NK-92 (cell line): ENCODE measurements around the gene PIK3R4.

ENCODE experiments used
- DNase-seq: peaks from one replicate; lab custom pipeline; 2025; ENCODE audit not compliant: unreplicated experiment; lab: John Stamatoyannopoulos, UW

The PIK3R4 gene

GRCh38 chr3:130741946-130742610 lies 4.6 kb downstream of the PIK3R4 start:
- DNase-seq: no peak

DNA sequence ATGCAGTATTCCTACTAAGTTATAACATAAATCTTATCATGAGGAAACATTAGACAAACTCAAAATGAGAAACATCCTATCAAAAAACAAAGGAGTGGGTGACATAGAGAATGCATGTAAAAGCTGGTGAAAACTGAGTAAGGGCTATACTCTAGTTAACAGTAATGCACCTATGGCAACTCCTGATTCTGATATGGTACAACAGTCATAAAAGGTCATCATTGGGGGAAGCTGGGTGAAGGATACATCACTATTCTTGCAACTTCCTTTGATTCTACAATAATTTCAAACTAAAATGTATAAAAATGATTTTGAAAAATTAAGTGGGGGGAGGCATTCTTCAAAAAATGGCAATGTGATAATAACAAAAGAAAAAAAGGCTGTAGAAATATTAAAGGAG lies 6.8 kb downstream of the PIK3R4 start:
- no peak for DNase-seq

DNA sequence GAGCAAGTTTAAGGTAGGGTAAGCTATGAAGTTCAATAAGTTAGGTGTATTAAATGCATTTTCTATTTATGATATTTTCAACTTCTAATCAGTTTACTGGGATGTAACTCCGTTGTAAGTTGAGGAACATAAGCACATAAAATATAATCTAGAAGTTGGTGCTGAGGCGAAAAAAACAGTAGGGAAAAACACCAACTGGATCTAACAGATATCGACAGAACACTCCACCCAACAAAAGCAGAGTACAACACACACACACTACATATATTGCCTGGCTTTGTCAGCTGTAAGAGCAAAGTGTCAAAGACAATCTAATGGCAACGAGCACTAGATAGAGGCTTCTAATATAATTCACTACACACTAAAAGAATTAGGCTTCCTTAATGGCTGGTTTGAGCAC lies 8.4 kb downstream of the PIK3R4 start:
- DNase-seq: no peak

- no peak for DNase-seq
Measured at GRCh38 chr3:130737622-130738021, 9.0 kb downstream of the PIK3R4 start.

GRCh38 chr3:130733236-130733875 lies 13.3 kb downstream of the PIK3R4 start:
- no peak for DNase-seq

GRCh38 chr3:130732501-130732900 lies 14.1 kb downstream of the PIK3R4 start:
- no peak for DNase-seq

DNA sequence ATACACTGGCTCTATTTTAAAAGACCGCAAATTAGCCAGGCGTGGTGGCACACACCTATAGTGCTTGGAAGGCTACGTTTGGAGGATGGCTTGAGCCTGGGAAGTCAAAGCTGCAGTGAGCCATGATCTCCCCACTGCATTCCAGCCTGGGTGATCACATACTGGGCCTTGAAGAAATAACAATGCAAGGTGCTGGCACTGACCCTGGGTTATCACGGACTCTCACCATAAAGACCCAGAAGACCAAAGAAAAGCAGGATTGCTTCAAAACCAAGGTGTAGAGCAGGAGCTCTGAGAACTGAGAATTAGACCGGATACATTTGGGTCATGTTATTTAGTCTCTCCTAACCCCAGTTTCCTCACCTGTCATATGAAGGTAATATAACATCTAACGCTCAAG lies 14.8 kb downstream of the PIK3R4 start:
- no peak for DNase-seq

- DNase-seq: no peak
Measured at GRCh38 chr3:130729154-130729553, 17.5 kb downstream of the PIK3R4 start.

GRCh38 chr3:130728037-130728436 lies 18.6 kb downstream of the PIK3R4 start:
- DNase-seq: no peak

GRCh38 chr3:130725746-130726145 lies 20.9 kb downstream of the PIK3R4 start:
- no peak for DNase-seq

DNA sequence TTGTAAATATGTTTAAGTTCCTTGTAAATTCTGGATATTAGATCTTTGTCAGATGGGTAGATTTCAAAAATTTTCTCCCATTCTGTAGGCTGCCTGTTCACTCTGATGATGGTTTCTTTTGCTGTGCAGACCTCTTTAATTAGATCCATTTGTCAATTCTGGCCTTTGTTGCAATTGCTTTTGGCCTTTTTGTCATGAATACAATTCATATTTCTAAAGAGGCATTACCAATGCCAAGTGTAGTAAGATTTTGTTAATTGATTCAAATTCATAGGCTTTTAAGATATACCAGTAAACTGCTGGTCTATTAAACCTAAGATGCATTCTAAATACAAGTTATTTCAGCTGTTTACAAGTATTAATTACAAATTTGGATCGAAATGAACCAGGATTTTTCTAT lies 31.0 kb downstream of the PIK3R4 start:
- DNase-seq: no peak

DNA sequence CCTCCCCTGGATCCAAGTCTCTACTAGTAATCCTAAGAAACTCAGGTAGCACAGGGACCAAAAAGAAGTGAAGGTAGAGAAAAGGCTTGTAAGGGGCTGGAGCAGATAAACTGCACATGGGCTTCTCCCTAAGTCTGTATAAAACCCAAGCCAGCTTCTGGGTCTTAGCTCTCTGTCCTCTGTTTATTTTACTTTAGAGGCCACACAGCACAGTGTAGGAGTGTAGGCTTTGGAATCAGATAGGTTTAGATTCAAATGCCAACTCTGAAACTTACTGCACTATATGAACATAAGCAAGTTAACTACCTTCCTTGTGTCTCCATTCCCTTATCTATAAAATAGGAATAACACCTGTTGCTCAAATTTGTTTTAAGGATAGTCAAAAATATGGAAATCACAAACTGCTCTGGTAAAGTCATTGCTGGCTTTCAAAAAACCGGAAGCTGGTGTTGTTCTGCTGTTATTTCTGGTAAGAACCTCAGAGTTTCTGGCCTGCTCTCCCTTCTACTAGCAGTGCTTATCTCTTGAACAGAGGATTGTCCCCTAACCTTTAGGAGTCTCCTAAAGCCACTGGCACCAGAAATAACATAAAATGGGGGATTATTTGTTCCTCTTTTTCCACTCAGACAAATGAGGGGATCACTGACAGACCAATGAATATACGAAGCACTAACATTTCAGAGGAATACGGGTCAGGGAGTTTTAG lies 33.8 kb downstream of the PIK3R4 start:
- DNase-seq: no peak

- no peak for DNase-seq
Measured at GRCh38 chr3:130711565-130712324, 34.9 kb downstream of the PIK3R4 start.

DNA sequence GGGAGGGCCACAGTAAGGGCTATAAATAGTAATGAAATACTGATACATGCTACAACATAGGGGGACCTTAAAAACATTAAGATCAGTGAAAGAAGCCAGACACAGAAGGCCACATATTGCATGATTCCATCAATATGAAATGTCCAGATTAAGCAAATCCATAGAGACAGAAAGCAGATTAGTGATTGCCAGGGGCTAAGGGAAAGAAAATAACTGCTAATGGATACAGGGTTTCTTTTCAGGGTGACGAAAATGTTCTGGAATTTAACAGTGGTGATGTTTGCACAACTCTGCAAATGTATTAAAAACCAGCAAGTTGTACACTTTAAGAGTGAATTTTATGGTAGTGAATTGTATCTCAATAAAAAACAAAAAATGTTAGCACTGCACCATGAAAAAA lies 37.0 kb downstream of the PIK3R4 start:
- no peak for DNase-seq

DNA sequence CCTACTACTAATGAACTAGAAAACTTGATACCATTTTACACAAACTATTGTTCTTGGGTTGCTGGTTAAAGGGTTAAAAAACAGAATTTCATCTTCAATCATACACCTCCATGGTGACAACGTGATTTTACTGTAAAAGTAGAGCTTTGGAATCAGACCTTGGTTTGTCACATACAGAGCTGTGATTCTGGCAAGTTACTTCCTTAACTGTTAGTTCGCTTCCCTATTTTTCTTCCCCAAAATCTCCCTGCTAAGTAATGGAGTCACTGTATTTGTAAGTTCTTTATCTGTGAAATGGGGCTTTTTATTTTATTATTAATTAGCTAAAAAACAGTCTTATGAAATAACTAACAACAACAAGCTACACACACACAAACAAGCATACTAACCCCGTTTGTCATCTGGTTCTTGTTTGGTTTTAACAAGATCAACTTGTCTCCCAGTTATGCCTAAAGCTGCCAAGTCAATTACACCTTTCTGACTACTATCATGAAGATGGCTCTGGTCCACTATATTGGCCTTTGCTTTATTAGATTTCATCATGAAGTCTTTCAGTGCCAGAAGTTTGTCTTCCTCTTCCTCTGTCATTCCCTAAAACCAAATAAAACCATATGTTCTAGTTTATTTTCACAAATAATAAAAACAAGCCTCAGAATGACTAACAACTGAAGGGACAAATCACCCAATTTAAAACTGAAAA lies 38.6 kb downstream of the PIK3R4 start:
- DNase-seq: no peak

- no peak for DNase-seq
Measured at GRCh38 chr3:130705501-130705900, 41.1 kb downstream of the PIK3R4 start.

GRCh38 chr3:130702985-130703384 lies 43.6 kb downstream of the PIK3R4 start:
- DNase-seq: no peak

DNA sequence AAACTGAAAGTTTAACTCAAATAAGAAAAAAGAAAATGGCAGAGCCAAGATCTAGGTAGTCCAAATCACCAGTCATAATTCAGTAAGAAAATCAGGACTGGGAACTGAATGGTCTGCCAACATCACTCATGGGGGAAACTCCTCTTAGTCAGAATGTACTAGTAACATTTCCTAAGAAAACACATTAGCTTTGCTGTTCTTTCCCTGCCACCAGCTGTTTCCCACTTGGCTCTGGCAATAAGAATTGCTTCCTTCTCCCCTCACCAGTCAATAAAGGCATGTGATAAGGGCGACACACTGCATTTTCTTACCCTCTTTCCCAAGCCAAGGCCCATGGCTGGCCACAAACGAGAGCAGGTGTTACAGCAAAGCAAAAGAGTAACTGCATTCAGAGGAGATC lies 46.1 kb downstream of the PIK3R4 start:
- DNase-seq: no peak

DNA sequence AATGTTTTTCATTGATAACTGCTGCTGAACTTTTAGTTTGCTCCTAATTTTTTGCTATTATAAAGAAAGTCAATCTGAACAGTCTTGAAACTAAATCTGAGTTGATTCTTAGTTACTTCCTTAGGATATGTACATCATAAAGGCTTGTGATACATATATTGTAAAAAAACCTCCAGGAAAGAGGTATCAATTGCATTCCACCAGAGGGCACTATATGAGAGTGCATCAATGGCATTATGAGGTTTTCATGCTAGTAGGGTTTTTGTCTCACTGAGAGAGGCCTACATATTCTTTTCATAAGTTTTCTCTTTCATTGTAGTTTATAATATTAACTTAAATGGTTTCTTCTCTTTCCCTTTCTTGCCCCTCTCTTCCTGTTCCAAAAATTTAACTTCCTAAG lies 46.9 kb downstream of the PIK3R4 start:
- no peak for DNase-seq

DNA sequence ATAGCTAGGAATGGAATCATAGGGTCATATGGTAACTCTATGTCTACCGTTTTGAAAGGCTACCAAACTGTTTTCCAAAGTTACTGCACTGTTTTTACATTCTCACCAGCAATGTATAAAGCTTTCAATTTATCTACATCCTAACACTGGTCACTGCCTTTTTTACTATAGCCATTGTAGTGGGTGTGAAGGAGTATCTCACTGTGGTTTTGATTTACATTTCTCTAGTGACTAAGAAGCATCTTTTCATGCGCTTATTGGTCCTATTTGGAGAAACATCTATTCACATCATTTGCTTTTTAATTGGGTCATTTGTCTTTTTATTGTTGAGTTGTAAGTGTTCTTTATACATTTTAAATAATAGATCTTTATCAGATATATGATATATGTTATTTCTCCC lies 53.3 kb downstream of the PIK3R4 start:
- no peak for DNase-seq

DNA sequence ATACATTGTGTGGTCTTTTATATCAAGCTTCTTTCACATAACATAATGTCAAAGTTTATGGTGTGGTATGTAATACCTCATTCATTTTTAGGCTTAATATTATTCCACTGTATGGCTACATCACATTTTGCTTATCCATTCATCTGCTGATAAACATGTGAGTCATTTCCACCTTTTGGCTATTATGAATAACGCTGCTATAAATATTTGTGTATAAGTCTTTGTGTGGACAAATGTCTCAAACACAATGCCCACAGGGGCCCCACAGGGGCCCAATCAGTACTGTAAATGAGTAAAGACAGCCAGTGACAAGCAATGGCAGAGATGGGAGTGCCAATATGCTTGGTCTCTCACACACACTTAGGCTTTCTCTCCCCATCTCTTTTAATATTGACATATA lies 54.2 kb downstream of the PIK3R4 start:
- no peak for DNase-seq
